ES-I3 (cell line): ENCODE measurements around the gene CD48.
"Not testable (repeated sequence)": the region's sequence is repeated elsewhere in the genome, so short reads cannot be mapped to it uniquely, and the experiment has no call there.

Experiments used
- H3K36me3 ChIP-seq: 2 replicates; pipeline ENCODE4 v1.6.1; 2013; ENCODE audit warnings: mild to moderate bottlenecking, low read length, control low read depth, moderate library complexity; ENCODE audit not compliant: insufficient read depth
- H3K4me1 ChIP-seq: 2 replicates; pipeline ENCODE4 v1.6.1; 2013; ENCODE audit warnings: mild to moderate bottlenecking, control low read depth, low read length; ENCODE audit not compliant: insufficient read depth
- H3K9ac ChIP-seq: 2 replicates; pipeline ENCODE4 v1.6.1; 2013; ENCODE audit warnings: low read depth, mild to moderate bottlenecking, low read length, moderate library complexity
- H3K9me3 ChIP-seq: 2 replicates; pipeline ENCODE4 v1.6.1; 2013; ENCODE audit warnings: mild to moderate bottlenecking, low read length, moderate library complexity; ENCODE audit not compliant: control insufficient read depth, insufficient read depth

CD48 gene

DNA sequence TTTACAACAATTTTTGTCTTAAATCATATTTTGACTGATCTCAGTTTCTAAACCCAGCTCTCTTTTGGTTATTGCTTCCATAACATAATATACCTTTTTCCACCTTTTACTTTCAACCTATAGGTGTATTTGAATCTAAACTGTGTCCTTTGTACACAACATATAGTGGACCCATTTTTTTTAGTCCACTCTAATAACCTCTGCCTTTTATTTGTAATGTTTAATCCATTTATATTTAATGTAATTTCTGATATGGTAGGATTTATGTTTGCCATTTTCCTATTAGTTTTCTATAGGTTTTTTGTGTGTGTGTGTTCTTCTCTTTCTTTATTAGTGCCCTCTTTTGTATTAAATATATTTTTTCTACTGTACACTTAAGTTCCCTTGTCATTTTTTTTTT is 42.3 kb downstream of the CD48 start:
- Histone ChIP-seq H3K36me3 (no peaks in the 10 kb centered on the region), H3K9ac (no peak overlapping the region), H3K4me1 (peaks cover 27% of the 10 kb centered on the region), H3K9me3 (no peaks in the 10 kb centered on the region; the same call in 1 of the 2 replicates)

DNA sequence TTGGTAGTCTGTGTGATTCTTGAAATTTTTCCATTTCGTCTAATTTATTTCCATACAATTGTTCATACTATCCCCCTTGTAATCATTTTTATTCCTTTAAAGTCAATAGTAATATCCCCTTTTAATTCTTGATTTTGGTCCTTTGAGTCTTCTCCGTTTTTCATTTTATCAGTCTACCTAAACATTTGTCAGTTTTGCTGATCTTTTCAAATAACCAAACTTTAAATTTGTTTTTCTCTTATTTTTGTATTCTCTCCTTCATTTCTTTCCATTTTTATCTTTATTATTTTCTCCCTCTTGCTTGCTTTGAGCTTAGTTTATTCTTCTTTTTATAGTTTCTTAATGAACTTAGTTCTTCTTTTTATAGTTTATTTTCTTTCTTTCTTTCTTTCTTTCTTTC is 43.7 kb downstream of the CD48 start:
- Histone ChIP-seq H3K9ac (no peak overlapping the region), H3K9me3 (no peaks in the 10 kb centered on the region; the same call in 1 of the 2 replicates), H3K4me1 (peaks cover 18% of the 10 kb centered on the region), H3K36me3 (no peaks in the 10 kb centered on the region)

GRCh38 chr1:160666079-160666442 is 45.6 kb downstream of the CD48 start:
- Histone ChIP-seq H3K36me3 (no peaks in the 10 kb centered on the region), H3K4me1 (peaks cover 5% of the 10 kb centered on the region), H3K9me3 (no peaks in the 10 kb centered on the region; the same call in 1 of the 2 replicates), H3K9ac (no peak overlapping the region)

DNA sequence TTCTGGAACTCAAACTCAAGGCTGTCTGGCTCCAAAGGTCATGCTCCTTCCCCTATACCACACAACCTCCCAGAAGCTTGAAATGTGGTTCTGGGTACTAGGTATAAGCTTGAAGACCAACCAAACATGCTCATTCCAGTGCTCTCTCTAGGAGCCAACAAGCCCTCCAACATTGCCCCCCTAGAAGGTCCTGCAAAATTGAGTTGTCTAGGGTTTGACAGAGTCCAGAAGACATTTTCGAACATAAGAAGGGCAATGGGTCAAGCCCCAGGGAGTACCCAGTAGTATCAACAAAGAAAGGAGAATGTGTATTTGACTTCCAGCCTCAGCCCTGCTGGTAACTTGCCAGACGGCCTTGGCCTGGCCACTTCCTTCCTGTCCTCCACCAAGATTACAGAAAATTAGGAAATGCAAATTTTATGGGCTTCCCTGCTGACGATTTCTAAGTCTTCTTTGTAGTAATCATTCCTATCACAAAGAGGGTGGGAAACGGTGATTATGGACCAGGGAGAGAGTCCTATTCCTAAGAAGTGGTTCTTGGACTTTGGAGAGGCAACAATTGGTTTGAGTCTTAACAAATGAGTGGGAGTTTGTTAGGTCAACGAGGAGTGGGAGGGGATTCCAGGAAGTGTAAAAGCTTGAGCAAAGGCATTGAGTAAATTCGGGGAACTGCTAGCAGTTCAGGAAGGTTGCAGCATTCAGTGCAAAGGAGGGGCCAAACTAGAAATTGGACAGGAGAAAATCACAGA is 46.1 kb downstream of the CD48 start:
- Histone ChIP-seq H3K36me3 (no peaks in the 10 kb centered on the region), H3K9ac (no peak overlapping the region), H3K9me3 (no peaks in the 10 kb centered on the region; the same call in 1 of the 2 replicates), H3K4me1 (peaks cover 5% of the 10 kb centered on the region; the same call in 1 of the 2 replicates)

DNA sequence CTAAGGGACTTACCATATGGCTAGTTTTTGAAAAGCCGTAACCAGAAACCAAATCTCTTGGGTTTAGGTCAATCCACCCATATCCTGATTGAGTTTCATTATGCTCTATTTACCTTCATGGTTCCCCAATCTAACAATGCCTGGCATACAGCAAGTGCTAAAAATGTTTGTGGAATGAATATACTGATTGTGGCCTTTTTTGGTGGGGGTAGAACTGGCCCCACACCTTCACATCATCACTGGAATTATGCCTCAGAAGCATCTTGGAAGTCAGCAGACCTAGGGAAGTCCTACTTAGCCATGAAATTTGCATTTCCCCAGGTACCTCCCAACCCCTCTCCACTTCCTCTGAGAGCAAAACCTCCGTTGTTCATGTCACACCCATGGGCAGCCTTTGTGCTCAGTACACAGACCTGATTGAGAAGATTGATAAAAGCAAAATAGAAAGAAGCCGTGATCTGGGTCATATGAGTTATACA is 47.0 kb downstream of the CD48 start:
- Histone ChIP-seq H3K9ac (no peak overlapping the region), H3K36me3 (no peaks in the 10 kb centered on the region), H3K9me3 (no peaks in the 10 kb centered on the region; the same call in 1 of the 2 replicates), H3K4me1 (peaks cover 5% of the 10 kb centered on the region; the same call in 1 of the 2 replicates)

GRCh38 chr1:160662910-160663309 is 48.7 kb downstream of the CD48 start:
- Histone ChIP-seq H3K4me1 (peaks cover 9% of the 10 kb centered on the region; the same call in 1 of the 2 replicates), H3K9me3 (no peaks in the 10 kb centered on the region), H3K9ac (no peak overlapping the region), H3K36me3 (no peaks in the 10 kb centered on the region)

DNA sequence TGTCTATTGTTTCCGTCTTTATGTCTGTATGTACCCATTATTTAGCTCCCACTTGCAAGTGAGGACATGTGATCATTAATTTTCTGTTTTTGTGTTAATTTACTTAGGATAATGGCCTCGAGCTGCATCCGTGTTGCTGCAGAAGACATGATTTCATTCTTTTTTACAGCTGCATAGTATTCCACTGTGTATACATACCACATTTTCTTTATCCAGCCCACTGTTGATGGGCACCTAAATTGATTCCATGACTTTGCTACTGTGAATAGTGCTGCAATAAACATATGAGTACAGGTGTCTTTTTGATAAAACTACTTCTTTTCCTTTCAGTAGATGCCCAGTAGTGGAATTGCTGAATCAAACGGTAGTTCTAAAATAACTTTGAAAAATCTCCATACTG is 52.1 kb downstream of the CD48 start:
- Histone ChIP-seq H3K36me3 (no peaks in the 10 kb centered on the region), H3K9ac (no peak overlapping the region), H3K9me3 (no peaks in the 10 kb centered on the region), H3K4me1 (0 out of 2 replicates have a peak, but pooled peaks cover 4% of the 10 kb centered on the region)

- H3K4me1 ChIP-seq: peaks cover 9% of the 10 kb centered on the region; the same call in 1 of the 2 replicates
- no peaks in the 10 kb centered on the region for H3K9me3 ChIP-seq
- H3K36me3 ChIP-seq: no peaks in the 10 kb centered on the region
- H3K9ac ChIP-seq: no peak overlapping the region
These were observed 52.8 kb downstream of the CD48 start for GRCh38 chr1:160658814-160659193.

GRCh38 chr1:160658162-160658813 is 53.3 kb downstream of the CD48 start:
- no peaks in the 10 kb centered on the region for H3K9me3 ChIP-seq
- peaks cover 14% of the 10 kb centered on the region; the same call in 1 of the 2 replicates for H3K4me1 ChIP-seq
- H3K9ac ChIP-seq: no peak overlapping the region
- H3K36me3 ChIP-seq: no peaks in the 10 kb centered on the region

DNA sequence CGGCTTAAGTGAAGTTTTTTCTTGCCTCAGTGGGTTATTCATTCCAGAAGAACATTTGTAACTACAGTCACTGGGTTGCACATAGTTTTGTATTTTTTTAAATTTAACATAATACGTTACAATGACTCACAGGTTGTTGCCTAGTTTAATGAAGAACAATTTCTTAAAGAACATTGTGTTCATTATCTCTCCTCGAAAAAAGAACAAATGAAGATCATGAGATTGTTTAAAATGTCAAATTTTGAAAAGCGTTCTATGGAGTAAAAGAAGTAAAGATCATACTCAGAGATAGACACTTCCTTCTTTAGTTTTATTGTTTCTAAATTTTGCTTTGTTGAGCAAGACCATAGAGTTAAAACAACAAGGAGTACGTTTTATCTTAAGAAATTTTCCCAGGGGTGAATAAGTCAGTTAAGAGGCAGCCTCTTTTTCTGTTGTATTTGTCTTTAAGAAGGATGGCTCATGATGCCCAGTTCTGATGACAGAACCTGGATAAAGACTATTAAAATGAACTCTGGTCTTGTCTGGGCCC is 54.3 kb downstream of the CD48 start:
- Histone ChIP-seq H3K9me3 (no peaks in the 10 kb centered on the region), H3K9ac (no peak overlapping the region), H3K36me3 (no peaks in the 10 kb centered on the region), H3K4me1 (peaks cover 18% of the 10 kb centered on the region; the same call in 1 of the 2 replicates)

DNA sequence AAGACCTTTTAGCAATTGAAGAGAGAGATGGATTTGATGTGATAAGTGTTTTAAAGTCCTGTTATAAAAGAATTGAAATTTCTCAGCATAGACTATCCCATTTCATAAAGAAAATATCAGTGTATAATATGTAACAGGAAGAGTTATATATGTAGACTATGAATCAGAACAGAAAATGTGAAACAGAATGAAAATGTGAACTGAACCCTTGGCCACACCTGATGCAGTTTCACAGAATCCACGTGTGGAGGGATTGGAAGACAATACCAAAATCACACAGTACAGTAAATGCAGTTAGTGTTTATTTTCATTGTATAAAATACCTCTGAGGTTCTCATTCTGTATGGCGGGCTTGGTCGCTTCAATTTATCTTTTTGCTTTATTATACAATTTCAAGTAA is 54.9 kb downstream of the CD48 start:
- Histone ChIP-seq H3K4me1 (peaks cover 22% of the 10 kb centered on the region), H3K36me3 (no peaks in the 10 kb centered on the region), H3K9me3 (no peaks in the 10 kb centered on the region), H3K9ac (no peak overlapping the region)

DNA sequence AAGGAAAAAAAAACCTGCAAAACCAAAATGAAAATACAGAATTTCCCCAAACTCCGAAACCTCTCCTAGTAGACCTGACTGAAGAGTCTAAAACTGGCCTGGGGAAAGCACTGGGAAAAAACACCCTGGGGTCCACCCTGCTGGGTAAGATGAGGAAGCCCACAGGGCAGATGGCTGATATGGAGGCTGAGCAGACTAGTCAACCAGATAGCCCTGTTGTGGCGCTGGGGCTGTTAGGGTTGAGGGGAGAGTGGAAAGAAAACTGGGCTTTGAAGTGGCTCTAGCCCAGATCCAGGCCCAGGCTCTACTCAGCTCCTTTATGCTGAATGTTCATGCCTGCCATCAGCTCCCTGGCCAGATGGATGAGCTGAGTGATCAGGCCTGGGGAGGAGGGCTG is 58.0 kb downstream of the CD48 start:
- H3K4me1 ChIP-seq: peaks cover 30% of the 10 kb centered on the region

DNA sequence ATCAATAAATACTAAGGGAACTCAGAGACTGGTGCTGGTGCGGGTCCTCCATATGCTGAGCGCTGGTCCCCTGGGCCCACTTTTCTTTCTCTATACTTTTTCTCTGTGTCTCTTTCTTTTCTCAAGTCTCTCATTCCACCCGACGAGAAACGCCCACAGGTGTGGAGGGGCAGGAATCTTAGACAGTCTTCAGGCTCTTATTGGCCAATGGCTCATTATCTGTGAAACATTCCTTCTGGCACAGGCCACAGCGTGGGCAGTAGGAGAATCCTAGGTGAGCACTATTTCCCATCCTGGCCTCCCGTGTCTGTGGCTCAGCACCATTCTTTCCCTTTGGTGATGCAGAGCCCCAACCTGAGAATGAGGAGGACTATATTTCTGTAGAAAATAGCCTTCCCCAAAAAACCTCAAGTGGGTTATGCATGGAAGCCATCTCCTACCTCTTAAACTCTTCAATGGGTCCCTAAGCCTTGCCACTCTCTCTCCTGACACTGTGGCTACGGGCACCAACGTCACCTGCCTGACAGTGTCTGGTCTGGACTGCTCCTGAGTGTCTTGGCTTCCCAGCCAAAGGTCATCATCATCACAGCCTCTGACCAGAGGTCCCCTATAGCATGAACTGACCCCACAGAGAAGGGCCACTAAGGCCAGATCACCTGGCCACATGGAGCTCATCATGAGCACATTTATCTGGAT is 58.5 kb downstream of the CD48 start:
- peaks cover 28% of the 10 kb centered on the region for H3K4me1 ChIP-seq
- H3K9ac ChIP-seq: no peak overlapping the region
- no peaks in the 10 kb centered on the region for H3K9me3 ChIP-seq
- no peaks in the 10 kb centered on the region for H3K36me3 ChIP-seq

More for the DNA sequence above, 58.0 kb downstream of the CD48 start:
- Histone ChIP-seq H3K9ac (no peak overlapping the region), H3K36me3 (no peaks in the 10 kb centered on the region), H3K9me3 (no peaks in the 10 kb centered on the region)

GRCh38 chr1:160652065-160652641 is 59.5 kb downstream of the CD48 start:
- H3K4me1 ChIP-seq: peaks cover 28% of the 10 kb centered on the region
- not testable (repeated sequence) for H3K9ac ChIP-seq, H3K9me3 ChIP-seq, H3K36me3 ChIP-seq
